WTC11 (cell line): Measurements from ENCODE around the gene PXK.

Experiments used
- FOXJ3 ChIP-seq: sonication (generic); formaldehyde crosslinking; IDR thresholded peaks from 2 replicates; pipeline ENCODE4 v1.9.0; 2021; ENCODE audit warnings: missing genetic modification reagents, mild to moderate bottlenecking, borderline replicate concordance
- MLX ChIP-seq: sonication (generic); formaldehyde crosslinking; IDR thresholded peaks from 2 replicates; pipeline ENCODE4 v1.8.1; 2023; ENCODE audit warnings: mild to moderate bottlenecking, missing genetic modification reagents, moderate library complexity
- RELA ChIP-seq: sonication (generic); formaldehyde crosslinking; IDR thresholded peaks from 2 replicates; pipeline ENCODE4 v1.8.1; 2022; ENCODE audit warnings: missing genetic modification reagents, mild to moderate bottlenecking, borderline replicate concordance
- ZNF396 ChIP-seq: fragments of 250-450 bp; sonication (Bioruptor Pico); IDR thresholded peaks from 2 replicates; pipeline ENCODE4 v1.8.0; 2021; ENCODE audit warnings: mild to moderate bottlenecking, moderate library complexity, borderline replicate concordance
- TF ChIP-seq, protein P1 (sequence below): sonication (generic); formaldehyde crosslinking; IDR thresholded peaks from 2 replicates; pipeline ENCODE4 v1.8.1; 2023; ENCODE audit warnings: mild to moderate bottlenecking, moderate library complexity, missing genetic modification reagents
- TF ChIP-seq, protein P2 (sequence below): fragments of 200-600 bp; IDR thresholded peaks from 2 replicates; pipeline ENCODE4 v1.8.0; 2022; ENCODE audit warnings: antibody characterized with exemption
- TF ChIP-seq, protein P3 (sequence below): sonication (generic); formaldehyde crosslinking; IDR thresholded peaks from 2 replicates; pipeline ENCODE4 v1.8.1; 2022; ENCODE audit warnings: mild to moderate bottlenecking, missing genetic modification reagents, moderate library complexity, borderline replicate concordance
- TF ChIP-seq, protein P4 (sequence below): sonication (generic); formaldehyde crosslinking; IDR thresholded peaks from 2 replicates; pipeline ENCODE4 v1.8.0; 2022; ENCODE audit warnings: mild to moderate bottlenecking, missing genetic modification reagents

DNA sequence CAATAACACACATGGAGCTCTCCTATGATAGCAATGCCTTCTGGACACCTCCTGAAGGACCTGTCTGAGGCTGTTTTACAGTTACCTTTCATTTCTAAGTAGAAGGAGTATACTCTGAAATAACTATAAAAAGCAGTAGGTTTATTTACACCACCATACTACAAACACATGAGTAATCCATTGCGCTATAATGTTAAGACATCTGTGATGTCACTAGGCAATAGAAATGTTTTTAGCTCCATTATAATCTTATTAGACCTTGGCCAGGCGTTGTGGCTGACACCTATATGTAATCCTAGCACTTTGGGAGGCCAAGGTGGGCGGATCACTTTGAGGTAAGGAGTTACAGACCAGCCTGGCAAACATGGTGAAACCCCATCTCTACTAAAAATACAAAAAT is 24.7 kb downstream of the PXK start:
- TF ChIP-seq ZNF396 (CRISPR knock-in tag) (no peak), MLX (CRISPR knock-in tag) (no peak), RELA (no peak), FOXJ3 (no peak)
- TF ChIP-seq, protein P1, sequence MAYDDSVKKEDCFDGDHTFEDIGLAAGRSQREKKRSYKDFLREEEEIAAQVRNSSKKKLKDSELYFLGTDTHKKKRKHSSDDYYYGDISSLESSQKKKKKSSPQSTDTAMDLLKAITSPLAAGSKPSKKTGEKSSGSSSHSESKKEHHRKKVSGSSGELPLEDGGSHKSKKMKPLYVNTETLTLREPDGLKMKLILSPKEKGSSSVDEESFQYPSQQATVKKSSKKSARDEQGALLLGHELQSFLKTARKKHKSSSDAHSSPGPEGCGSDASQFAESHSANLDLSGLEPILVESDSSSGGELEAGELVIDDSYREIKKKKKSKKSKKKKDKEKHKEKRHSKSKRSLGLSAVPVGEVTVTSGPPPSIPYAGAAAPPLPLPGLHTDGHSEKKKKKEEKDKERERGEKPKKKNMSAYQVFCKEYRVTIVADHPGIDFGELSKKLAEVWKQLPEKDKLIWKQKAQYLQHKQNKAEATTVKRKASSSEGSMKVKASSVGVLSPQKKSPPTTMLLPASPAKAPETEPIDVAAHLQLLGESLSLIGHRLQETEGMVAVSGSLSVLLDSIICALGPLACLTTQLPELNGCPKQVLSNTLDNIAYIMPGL (CRISPR knock-in tag), result no peak
- TF ChIP-seq, protein P2, sequence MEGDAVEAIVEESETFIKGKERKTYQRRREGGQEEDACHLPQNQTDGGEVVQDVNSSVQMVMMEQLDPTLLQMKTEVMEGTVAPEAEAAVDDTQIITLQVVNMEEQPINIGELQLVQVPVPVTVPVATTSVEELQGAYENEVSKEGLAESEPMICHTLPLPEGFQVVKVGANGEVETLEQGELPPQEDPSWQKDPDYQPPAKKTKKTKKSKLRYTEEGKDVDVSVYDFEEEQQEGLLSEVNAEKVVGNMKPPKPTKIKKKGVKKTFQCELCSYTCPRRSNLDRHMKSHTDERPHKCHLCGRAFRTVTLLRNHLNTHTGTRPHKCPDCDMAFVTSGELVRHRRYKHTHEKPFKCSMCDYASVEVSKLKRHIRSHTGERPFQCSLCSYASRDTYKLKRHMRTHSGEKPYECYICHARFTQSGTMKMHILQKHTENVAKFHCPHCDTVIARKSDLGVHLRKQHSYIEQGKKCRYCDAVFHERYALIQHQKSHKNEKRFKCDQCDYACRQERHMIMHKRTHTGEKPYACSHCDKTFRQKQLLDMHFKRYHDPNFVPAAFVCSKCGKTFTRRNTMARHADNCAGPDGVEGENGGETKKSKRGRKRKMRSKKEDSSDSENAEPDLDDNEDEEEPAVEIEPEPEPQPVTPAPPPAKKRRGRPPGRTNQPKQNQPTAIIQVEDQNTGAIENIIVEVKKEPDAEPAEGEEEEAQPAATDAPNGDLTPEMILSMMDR, result no peak
- TF ChIP-seq, protein P3, sequence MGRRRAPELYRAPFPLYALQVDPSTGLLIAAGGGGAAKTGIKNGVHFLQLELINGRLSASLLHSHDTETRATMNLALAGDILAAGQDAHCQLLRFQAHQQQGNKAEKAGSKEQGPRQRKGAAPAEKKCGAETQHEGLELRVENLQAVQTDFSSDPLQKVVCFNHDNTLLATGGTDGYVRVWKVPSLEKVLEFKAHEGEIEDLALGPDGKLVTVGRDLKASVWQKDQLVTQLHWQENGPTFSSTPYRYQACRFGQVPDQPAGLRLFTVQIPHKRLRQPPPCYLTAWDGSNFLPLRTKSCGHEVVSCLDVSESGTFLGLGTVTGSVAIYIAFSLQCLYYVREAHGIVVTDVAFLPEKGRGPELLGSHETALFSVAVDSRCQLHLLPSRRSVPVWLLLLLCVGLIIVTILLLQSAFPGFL (CRISPR knock-in tag), result no peak
- TF ChIP-seq, protein P4, sequence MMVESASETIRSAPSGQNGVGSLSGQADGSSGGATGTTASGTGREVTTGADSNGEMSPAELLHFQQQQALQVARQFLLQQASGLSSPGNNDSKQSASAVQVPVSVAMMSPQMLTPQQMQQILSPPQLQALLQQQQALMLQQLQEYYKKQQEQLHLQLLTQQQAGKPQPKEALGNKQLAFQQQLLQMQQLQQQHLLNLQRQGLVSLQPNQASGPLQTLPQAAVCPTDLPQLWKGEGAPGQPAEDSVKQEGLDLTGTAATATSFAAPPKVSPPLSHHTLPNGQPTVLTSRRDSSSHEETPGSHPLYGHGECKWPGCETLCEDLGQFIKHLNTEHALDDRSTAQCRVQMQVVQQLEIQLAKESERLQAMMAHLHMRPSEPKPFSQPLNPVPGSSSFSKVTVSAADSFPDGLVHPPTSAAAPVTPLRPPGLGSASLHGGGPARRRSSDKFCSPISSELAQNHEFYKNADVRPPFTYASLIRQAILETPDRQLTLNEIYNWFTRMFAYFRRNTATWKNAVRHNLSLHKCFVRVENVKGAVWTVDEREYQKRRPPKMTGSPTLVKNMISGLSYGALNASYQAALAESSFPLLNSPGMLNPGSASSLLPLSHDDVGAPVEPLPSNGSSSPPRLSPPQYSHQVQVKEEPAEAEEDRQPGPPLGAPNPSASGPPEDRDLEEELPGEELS, result no peak
